HG02970 (cell line): ENCODE measurements around the gene MALT1.

Experiments
- ATAC-seq: cut with Tn5 transposase; IDR thresholded peaks from one replicate; pipeline ENCODE4 v1.9.1; 2021; ENCODE audit warnings: mild to moderate bottlenecking, moderate library complexity, moderate number of reproducible peaks; ENCODE audit not compliant: unreplicated experiment, low FRiP score

MALT1 gene

DNA sequence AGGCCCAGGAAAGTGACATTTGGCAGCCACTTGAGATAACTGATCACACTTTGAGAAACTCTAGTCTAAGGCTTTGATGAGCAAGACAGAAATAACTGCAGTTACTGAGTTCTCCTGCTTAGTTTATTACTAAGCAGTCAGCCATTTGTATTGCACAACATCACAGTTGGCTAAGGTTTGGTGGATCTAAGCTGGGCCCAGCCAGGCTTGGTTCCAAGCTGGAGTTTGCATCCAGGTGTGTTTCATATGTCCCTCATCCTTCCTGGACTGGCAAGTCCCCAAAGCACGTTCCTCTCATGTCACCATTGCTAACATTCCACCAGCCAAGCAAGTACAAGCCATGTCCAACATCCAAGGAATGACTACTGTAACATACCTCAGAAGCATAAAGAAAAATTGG, 122.1 kb downstream of the MALT1 start:
- ATAC-seq, result no peak

- ATAC-seq, result no peak
Measured at GRCh38 chr18:58796220-58796619, 125.0 kb downstream of the MALT1 start.

DNA sequence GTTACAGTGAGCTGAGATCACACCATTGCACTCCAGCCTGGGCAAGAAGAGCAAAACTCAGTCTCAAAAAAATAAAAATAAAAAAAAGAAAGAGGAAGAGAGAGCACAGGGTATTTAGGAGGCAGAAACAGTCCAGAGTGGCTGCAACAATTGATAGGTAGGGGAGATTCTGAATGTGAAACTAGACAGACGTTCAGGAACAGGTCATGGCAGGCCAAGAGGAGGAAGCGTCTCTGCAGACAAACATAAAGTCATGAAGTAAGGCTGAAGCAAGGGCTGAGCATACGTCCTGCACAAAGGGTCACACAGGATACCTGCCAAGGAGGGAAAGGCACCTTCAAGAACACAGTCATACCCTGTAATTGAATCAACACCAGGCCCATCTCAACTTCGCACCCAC, 129.3 kb downstream of the MALT1 start:
- ATAC-seq, result no peak

DNA sequence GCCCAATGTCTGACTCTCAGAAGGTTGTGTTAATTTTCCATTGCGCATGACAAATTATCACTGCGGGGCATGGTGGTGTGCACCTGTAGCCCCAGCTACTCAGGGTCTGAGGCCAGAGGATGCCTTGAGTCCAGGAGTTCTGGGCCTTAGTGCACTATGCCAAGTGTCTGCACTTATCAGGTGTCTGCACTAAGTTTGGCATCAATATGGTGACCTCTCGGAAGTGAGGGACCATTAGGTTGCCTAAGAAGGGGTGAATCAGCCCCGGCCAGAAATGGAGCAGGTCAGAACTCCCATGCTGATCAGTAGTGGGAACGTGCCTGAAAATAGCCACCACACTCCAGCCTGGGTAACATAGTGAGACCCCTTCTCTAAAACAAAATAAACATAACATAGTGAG, 131.7 kb downstream of the MALT1 start:
- no peak for ATAC-seq

DNA sequence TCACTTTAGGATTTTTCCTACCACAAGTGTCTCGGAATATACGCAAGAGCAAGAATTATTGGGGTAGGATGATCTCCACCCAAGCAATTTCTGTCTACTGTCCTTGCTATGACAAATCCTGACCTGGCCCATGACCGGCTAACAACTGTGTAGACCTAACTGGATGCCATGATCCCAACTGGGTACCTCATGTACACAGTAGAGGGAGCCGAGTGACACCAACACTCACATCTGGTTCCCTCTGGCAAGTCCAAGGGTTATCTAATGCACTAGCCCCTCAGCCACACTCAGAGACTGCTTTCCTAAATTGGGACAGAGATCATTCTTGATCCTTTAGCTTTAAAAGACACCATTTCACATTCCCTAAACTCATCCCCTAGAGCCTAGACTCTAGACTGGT, 132.7 kb downstream of the MALT1 start:
- ATAC-seq, result no peak
